ENCODE results near the gene BCL3.
A peak's percentile ranks its signal among the peaks of the same experiment; 100 is the strongest.

BCL3 gene

GRCh38 chr19:44741841-44742329 is 6.6 kb upstream of the BCL3 start:
- no peak for DNase-seq (ENCODE audit: low read depth)

- DNase-seq (ENCODE audit: low read depth) = no peak
Observed at GRCh38 chr19:44742330-44743061, 6.0 kb upstream of the BCL3 start.

GRCh38 chr19:44744871-44745332 is 3.6 kb upstream of the BCL3 start:
- DNase-seq (ENCODE audit: low read depth) = no peak

- no peak for DNase-seq (ENCODE audit: low read depth)
Observed at GRCh38 chr19:44745341-44745831, 3.1 kb upstream of the BCL3 start.

GRCh38 chr19:44745887-44746600 is 2.5 kb upstream of the BCL3 start:
- no peak for DNase-seq (ENCODE audit: low read depth)

- DNase-seq (ENCODE audit: low read depth) = no peak
Observed at GRCh38 chr19:44746616-44746945, 1.9 kb upstream of the BCL3 start.

GRCh38 chr19:44746946-44747738 is 1.4 kb upstream of the BCL3 start:
- DNase-seq (ENCODE audit: low read depth) = peak; percentile 80

GRCh38 chr19:44747739-44748425 is 626 bp upstream of the BCL3 start:
- no peak for DNase-seq (ENCODE audit: low read depth)

GRCh38 chr19:44749292-44749691 is 784 bp downstream of the BCL3 start:
- DNase-seq (ENCODE audit: low read depth) = no peak

- DNase-seq (ENCODE audit: low read depth) = no peak
Observed at GRCh38 chr19:44749994-44750393, 1.5 kb downstream of the BCL3 start.

GRCh38 chr19:44752123-44752815 is 3.8 kb downstream of the BCL3 start:
- DNase-seq (ENCODE audit: low read depth) = no peak

- DNase-seq (ENCODE audit: low read depth) = peak; percentile 91
Observed at GRCh38 chr19:44752816-44753625, 4.5 kb downstream of the BCL3 start.

GRCh38 chr19:44753626-44753931 is 5.1 kb downstream of the BCL3 start:
- no peak for DNase-seq (ENCODE audit: low read depth)

- peak; percentile 43 for DNase-seq (ENCODE audit: low read depth)
Observed at GRCh38 chr19:44753932-44754749, 5.6 kb downstream of the BCL3 start.

GRCh38 chr19:44754750-44755080 is 6.2 kb downstream of the BCL3 start:
- no peak for DNase-seq (ENCODE audit: low read depth)

- no peak for DNase-seq (ENCODE audit: low read depth)
Observed at GRCh38 chr19:44755219-44755618, 6.7 kb downstream of the BCL3 start.

GRCh38 chr19:44756089-44756562 is 7.6 kb downstream of the BCL3 start:
- no peak for DNase-seq (ENCODE audit: low read depth)

- DNase-seq (ENCODE audit: low read depth) = no peak
Observed at GRCh38 chr19:44757057-44757734, 8.7 kb downstream of the BCL3 start.
